Glomerular visceral epithelial cell (primary cell): ENCODE data around the gene GRID1.

Source experiments
- DNase-seq: peaks from one replicate; pipeline ENCODE4 v3.0.0-alpha.2; 2016; ENCODE audit errors: extremely low spot score

GRID1 gene

DNA sequence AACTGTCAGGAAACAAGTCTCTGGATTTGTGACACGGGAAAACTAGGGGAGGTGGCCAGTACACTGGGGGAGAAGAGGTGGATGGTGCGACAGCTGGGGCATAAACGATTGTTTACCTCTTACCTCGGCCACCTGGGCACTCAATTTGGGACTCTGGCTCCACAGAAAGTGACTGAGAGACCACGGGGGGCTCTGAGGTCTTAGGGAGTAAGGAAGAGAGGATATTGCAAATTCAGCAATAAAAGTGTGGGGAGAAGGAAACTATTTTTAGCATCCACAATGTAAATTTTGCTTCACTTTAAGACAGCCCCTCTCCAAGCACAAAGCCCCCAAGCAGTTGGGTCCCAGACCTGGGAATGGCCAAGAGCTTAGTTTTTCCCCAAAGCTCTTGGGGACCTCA is 440.5 kb downstream of the GRID1 start:
- DNase-seq, result no peak

DNA sequence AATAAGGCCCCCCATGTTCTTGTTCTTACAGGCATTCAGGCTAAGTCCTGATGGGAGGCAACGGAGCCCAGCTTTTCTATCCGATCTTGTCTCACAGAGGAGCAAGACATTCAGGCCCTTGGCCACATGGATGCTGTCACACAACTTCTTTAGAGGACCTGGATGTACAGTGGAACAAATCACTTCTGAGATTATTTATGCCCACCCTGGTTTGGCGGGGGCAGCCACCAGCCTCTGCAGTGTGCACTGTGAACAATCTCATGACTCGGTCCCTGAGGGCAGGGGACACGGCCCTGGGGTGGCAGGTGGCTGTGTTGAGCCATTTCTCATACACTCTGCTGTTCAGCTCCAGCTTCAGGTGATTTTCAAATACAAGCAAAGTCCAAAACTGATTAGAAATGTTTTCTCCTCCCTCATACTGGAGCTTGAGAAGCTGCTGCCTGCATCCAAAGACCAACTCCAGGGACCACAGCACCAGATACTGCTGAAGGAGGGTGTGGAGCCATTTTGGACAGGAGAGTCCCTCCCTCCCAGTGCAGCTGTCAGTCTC is 441.3 kb downstream of the GRID1 start:
- DNase-seq, result no peak

DNA sequence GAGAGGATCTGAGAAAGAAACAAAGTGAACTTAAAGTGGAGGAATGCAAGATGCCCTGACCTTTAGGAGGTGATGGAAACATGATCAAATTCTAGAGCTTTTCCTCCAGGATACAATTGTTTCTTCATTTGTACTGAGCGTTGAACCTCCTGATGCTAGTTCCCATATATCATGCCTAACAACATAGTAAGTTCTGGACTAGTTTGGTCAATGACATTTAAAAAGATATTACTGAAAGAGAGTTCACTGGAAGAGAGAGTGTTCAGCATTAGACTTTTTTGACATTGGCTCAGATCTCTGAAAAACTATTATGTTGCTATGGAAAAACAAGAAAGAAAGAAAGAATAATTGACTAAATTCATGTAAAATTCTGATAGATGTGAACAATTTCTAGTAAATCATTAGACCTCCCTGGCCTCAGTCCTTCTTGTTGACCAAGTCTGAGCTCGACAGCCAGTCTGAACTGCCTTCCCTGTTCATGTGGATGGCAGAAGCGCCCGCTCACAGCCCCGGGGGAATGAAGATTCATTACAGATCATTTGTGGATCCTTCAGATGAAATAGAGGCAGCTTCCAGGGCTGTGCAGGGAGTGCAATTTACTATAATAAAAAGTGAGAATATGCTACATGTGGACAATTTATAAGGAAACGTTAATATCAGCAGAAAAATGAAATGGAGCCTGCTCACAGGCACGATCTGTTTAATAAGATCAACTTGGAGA is 442.1 kb downstream of the GRID1 start:
- no peak for DNase-seq

DNA sequence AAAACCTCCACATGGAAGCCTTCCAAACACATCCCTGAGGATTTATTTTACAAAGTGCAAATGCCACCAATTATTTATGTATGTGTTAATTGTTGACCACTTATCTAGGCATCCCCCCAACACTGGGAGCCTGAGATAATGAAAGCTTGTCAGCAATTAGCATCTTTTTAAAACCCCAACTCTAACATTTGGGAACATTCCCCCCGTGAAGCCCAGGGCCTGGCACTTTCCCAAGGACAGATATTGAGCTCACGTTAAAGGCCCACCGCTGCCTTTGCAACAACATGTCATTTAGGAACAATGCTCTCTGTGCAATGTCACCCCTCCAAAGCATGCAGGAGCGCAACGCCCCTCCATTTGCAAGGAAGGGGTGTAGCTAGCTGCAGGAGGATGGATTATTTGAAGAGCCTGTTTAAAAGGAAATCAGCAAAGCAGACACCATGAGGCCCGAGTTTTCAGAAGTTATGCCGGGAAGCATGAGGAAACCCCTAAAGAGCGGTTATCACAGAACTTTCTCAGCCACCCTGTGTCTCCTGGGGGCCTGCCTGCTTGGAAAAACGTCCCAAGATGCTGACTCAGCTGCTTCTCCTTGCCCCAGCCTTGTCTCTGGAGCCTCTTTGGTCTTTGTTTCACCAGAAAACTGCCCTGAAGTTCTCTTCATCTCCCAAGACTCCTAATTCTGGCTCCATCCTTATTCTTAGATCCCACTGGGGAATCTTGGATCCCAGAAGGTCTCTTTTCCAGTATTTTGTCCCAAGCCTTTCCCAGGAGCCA is 444.1 kb downstream of the GRID1 start:
- DNase-seq, result no peak

DNA sequence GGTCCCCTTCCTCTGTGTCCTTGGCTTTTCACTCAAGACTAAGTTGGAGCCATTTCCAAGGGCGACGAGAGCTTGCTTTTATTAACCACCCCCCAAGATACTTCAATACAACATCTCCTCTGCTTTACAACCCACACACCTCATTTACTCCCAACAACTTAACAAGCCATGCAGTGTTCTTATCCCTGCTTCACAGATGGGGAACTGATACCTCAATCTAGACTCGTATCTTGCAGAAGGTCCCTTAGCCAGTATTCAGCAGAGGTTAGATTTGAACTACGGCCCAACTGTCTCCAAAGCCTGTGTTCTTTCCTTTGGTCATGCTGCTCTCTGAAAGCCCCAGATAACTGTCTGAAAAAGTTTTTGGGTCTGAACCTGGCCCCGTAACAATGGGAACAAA is 444.8 kb downstream of the GRID1 start:
- no peak for DNase-seq

DNA sequence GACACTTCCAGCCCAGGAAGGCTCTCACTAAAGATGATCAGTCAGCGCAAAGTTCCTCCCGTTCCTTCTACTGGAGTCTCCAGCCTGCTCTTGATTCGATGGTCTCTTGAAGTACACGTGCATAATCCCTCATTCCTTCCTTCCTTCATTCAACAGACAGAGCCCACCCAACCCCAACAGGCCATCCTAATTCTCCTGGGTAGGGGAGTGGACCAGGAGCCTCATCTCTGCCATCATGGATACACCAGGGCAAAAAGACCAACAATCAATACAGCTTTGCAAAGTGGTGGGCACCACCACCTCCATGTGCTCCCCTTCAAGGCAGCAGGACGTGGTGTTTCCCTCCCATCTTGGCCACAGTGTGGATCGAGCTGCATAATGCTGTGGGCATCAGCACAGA is 446.3 kb downstream of the GRID1 start:
- DNase-seq, result no peak

DNA sequence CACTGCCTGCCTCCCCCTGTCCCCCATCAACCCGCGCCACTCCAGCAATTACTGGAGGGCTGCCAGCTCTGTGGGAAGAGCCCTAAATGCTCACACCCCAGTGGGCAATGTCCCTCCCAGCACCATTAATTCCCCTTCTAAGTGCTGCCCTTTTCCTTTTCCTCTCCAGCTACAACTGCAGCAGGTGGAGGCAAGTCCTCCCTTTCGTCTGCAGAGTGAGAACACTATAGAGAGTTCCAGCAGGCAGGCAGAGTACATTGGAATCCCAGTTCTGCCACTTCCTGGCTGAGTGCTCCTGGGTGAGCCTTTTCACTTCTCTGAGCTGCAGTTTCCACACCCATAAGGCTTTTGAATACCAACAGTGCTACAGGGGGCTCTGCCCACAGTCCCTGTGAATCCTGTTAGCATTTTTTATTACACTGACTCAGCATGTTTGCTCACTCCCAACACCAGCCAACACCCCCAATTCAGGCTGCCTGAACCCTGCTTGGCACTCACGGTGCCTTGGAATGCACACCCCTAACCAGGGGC is 447.0 kb downstream of the GRID1 start:
- no peak for DNase-seq

DNA sequence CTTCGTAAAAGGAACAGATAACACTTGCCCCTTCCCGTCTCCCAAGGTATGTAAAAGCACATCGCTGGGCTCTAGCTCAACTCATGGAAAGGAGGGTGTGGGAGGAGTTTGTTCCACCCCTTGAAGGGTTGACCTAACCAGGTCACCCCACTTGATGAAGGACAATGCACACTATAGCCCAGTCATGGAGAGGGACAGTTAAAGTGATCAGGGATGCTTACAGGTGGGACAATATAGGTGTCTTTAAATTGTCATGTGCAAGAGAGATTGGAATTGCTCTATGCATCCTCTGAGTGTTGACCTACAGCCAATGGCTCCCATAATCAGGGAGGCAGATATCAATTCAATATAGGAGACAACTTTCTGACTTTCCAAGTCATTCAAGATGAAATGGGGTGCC is 448.2 kb downstream of the GRID1 start:
- no peak for DNase-seq

DNA sequence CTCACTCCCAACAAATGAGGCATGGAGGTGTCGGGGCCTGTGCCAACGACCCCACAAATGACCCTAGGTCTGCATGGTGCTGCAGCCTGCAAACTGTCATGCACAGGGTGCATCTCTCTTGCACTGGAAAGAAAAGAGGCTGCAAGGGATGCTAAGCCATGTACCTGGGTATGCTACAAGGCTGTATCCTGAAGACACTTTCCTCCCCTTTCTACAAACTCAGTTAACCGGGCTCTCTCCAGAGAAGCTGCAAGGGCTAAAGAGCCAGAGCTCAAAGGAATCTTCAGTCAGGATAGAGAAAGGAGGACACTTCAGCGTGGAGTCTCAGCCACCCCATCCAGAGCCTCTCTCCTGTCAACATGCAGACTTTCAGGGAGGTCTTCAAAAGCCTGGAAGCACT is 449.0 kb downstream of the GRID1 start:
- no peak for DNase-seq

DNA sequence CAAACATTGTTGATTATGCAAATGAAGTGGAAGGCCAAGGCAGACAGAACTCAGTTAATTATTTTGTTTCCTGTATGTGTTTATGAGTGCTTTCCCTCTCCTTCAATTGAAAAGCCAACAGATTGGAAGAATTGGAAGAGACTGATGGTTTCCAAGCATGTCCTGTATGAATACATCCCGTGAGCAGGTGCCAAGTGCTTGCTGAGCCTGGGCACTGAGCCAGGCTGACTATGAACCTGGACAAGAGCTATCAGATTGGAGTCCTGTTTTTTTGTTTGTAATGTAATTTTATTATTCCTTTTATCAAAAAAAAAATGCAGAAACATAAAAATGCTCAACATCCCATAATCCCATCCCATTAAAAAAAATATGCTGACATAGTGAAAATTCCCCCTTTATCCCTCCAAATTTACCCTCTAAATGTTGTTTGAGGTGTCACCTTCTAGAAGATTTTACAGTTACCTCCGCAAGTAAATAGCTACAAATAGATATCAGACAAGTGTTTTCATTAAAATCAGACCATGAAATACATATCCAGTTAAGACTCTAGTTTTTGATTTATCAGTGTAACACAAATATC is 449.5 kb downstream of the GRID1 start:
- DNase-seq, result no peak

DNA sequence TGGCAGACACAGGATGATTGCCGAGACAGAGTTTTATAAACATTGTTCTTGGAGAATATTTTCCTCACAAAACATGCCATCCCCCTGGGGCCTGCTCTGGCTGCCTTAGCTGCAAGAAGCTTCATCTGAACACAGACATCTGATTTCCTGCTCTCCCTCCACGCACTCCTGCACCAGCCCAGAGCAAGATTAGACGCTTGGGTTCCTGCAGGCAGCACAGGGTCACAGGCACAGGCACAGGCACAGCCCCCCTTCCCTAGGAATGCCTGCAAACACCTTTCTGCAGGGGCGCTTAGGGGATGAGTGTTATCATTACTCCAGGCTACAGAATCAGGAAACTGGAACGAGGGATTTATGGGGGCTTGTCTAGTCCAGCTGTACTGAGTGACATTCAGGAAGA is 450.3 kb downstream of the GRID1 start:
- DNase-seq, result no peak

DNA sequence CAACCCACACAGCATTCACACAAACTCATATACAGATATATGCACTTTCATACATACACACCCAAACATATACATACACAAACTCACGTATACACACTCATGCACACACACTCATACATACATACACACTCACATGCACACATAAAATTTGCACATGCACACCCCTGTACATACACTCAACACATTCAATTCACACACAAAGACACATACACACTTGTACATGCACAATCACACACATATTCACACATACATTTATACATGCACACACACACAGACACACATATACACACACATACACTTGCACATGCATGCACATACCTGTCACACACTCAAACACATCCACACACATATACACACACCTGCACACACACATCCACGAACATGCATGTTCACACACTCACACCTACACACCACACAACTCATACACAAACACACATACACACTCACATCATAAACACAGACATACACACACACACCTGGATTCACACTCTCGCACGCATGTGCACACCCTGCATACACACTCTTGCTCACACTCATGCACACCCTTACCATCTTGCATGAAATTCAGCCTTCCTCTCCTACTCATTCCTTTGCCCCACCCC is 451.2 kb downstream of the GRID1 start:
- DNase-seq, result no peak

DNA sequence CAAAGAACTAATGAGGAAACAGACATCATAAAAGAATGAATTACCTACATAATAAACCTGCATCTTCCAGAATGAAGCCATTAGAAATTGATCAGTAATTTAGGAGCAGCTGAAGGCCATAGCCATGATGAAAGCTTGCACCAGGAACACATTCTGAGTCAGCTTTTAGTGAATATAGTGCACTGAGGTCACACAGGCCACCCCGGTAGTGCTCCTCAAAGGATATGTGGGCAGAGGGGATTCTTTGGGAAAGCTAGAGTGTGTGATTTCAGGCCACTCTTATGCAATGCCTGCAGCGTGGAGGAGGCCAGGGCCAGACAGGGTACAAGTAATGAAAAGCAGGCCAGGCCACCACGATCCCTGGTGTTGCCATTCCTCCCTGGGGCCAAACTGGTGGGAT is 451.9 kb downstream of the GRID1 start:
- no peak for DNase-seq

DNA sequence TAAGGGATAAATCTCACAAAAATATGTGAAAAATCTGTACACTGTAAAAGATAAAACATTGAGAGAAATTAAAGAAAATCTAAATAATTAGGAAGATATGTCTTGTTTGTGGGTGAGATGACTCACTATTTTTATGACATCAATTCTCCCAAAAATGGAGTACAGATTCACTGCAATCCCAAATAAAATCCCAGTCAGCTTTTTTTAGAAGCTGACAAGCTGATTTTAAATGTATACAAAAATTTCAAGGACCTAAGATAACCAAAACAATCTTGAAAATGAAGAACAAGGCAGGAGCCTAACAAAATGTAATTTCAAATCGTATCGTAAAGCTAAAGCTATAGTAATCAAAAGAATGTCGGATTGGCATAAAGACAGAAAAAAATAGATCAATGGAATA is 458.1 kb downstream of the GRID1 start:
- no peak for DNase-seq

DNA sequence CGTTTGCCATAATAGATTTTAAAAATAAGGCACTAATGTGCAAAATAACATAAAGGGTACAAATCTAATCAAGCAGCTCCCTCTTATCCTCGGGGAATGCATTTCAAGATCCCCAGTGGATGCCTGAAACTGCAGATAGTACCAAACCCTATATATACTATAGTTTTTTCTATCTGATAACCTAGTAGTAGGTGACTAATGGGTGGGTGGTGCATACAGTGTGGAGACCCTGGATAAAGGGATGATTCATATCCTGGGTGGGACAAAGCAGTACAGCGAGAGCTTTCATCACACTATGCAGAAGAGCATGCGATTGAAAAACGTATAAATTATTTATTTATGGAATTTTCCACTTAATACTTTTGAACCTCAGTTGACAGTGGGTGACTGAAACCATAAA is 464.5 kb downstream of the GRID1 start:
- DNase-seq, result no peak

DNA sequence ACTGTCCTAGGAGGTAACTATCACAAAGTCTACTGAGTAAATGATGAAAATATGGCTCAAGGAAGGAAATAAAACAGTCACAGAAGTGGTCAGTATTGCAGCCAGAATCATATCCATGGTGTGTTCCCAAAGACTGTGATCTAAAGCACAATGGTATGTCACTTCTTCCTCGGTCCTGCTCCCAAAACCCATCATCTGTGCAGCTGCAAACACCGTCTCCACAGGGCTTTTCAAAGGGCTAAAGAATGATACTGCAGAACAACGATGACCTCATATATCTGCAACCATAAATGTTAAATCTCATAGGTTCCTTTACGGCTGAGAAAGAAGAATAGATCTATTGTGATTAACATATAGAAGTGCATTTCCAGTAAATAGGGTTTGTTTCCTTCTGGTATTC is 465.0 kb downstream of the GRID1 start:
- no peak for DNase-seq

DNA sequence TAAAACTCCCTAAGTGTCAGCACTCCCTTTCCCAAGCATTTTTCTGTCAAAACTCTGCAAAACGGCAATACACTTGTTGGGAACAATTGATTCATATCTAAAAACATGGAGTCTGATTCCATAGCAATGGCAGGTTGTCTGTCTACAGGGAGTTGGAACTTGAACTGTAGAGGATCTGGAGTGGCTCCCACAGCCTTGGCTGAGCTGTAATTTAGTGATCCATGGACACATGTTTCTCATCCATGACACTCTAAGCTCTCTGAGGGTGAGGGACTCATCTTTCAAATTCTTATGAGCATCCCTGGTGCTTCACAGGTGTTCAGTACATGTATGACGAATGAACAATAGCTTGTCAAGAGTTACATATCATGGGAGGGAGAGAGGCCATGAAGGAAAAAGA is 466.1 kb downstream of the GRID1 start:
- no peak for DNase-seq

DNA sequence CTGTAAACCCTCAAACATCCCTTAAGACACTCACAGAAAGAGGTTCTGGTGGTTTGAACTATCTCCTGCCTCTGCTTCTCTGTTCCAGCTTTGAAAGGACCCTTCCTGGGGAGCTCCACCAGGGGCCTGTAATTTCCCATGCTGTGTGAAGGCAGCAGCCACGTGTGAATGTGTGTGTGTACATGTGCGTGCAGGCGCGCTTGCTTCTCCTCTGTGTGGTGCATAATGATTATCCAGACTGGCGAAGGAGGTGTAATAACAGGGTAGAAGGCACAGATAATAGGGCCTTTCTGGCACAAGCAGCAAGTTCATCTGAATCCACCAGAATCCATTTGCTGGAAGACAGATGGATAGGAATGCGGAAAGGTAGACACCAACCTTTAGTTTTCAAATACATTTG is 466.5 kb downstream of the GRID1 start:
- no peak for DNase-seq

DNA sequence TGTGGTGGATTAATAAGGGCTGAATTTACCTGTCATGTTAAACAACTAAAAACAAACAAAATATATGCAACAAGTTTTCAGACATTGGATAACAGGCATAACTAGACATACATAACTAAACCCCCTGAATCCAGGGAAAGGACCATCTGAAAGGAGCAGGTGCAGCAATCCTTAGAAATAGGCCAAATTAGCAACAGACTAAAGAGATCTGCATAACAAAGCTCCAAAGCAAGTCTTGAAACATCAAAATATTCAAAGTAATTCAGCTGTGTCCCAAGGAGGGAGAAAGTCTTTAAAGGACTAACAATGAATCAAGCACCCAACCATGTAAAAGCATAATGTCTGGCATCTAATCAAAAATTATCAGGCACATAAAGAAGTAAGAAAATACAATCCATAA is 475.1 kb downstream of the GRID1 start:
- DNase-seq, result no peak

DNA sequence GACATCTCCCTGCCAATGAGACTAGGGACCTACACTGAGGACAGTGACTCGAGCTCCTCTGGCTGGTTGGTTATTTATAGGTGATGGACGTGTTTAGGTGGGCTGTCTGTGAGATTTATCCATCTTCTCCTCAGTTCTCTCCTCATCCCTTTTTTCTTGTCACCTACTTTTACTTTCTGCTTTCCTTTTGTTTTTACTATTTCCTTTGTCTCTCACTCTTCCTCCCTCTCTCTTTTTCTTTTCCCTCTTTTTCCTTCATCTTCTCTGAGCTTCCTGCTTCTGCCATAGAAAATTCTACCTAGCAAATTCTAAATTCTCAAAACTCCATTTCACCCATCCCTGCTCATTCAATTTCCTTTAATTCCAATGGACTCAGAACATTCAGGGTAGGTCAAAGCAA is 478.0 kb downstream of the GRID1 start:
- DNase-seq, result no peak

DNA sequence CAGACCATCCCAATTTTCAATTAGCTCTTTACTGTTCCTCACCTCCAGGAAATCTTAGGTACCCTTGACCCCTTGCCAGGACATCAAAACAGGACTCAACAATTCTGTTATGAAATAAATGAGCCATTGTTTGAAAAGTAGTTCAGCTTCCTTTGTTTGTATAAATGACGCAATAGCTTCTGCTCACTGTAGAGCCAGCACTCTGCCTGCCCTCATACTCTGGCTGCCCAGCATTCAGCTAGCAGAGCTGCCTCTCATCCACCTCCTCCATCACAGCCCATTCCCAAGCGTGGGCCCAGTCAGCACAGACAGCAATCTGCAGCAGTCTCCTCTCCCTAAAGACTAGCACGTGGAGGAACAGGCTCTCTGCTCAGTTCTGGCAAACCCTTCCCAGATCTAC is 478.6 kb downstream of the GRID1 start:
- no peak for DNase-seq

DNA sequence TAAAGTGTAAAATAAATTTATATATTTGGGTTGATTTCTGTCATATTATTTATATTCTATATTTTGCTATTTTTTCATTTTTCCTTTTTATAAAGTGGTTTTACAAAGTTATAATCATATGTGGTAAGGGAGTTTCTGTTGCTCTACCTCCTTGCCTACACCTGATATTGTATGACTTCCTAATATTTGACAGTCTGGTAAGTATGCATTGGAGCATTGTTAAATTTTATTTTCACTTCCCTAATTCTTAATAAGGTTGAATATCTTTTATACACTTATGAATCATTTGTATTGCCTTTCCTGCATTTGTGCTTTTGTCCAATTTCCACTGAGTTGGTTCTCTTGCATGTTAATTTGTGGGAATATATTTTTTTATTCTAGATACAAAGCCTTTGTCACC is 492.4 kb downstream of the GRID1 start:
- DNase-seq, result no peak
